Activated T-helper 1 cell treated with Interleukin-2 at 50 U/mL for 16 hours (primary cell): ENCODE data around the gene IFT172.

ENCODE experiments used
- DNase-seq: peaks from one replicate; pipeline ENCODE4 v3.0.0-alpha.2; 2020; ENCODE audit warnings: low read depth

The IFT172 gene

GRCh38 chr2:27421660-27422250 is 67.8 kb downstream of the IFT172 start:
- no peak for DNase-seq

GRCh38 chr2:27420996-27421395 is 68.5 kb downstream of the IFT172 start:
- DNase-seq, result no peak

GRCh38 chr2:27416151-27416550 is 73.4 kb downstream of the IFT172 start:
- no peak for DNase-seq

GRCh38 chr2:27412419-27413152 is 77.0 kb downstream of the IFT172 start:
- DNase-seq, result no peak

- DNase-seq, result peak; percentile 96
These were observed 80.0 kb downstream of the IFT172 start, which contains the start of gene PPM1G for GRCh38 chr2:27409321-27410073. PPM1G (minus strand) TSS chr2:27409591; CDS start chr2:27409422, 169 bp downstream.

GRCh38 chr2:27408601-27409320 is 80.8 kb downstream of the IFT172 start:
- peak; percentile 2 for DNase-seq

- no peak for DNase-seq
These were observed 81.6 kb downstream of the IFT172 start for GRCh38 chr2:27407798-27408491.

- DNase-seq, result no peak
These were observed 89.0 kb downstream of the IFT172 start for GRCh38 chr2:27400348-27401135.

- no peak for DNase-seq
These were observed 90.6 kb downstream of the IFT172 start for GRCh38 chr2:27398962-27399361.
